Measurements from ENCODE around the gene ZNF202.

Gene ZNF202

DNA sequence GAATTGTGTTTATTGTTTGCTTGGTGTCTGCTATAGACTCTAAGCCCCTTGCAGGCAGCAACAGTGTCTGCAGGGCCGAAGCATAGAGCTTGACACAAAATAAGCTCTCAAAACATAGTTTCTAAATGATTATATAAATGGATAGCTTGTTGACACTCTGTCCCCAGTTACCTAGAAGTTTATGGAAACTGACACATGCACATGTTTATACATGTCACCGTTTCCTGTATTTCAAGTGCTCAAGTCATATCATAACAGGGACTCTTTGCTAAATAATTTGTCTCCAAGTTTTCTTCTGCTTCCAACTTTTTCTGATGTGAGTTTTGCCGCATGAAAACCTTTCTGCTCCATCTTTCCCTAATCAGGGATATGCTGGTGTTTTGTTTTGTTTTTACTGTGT, 16.5 kb upstream of the ZNF202 start:
- Histone ChIP-seq H3K4me3 (ENCODE audit: low read length) (no peak overlapping the region), H3K4me1 (ENCODE audit: low read length) (0 out of 2 replicates have a peak, but pooled peaks cover 5% of the 10 kb centered on the region), H3K9ac (ENCODE audit: low read length) (no peak overlapping the region), H3K27me3 (replicated peaks; ENCODE audit: insufficient read depth, low read length) (no peaks in the 10 kb centered on the region), H3K4me2 (ENCODE audit: low read depth, low read length) (no peak overlapping the region), H3F3A (ENCODE audit: insufficient read depth, low read length) (no peaks in the 10 kb centered on the region), H3K9me2 (replicated peaks; ENCODE audit: insufficient read depth, low read length) (no peaks in the 10 kb centered on the region), H3K27ac (ENCODE audit: low read length) (no peak overlapping the region), H3K79me2 (ENCODE audit: low read length) (no peaks in the 10 kb centered on the region), H3K36me3 (replicated peaks; ENCODE audit: insufficient read depth, low read length) (no peaks in the 10 kb centered on the region), H4K20me1 (ENCODE audit: insufficient read depth, low read length) (no peaks in the 10 kb centered on the region), H2AFZ (ENCODE audit: low read length) (no peak overlapping the region), H3K9me3 (replicated peaks; ENCODE audit: insufficient read depth, low read length) (no peaks in the 10 kb centered on the region)
- TF ChIP-seq, protein P1, sequence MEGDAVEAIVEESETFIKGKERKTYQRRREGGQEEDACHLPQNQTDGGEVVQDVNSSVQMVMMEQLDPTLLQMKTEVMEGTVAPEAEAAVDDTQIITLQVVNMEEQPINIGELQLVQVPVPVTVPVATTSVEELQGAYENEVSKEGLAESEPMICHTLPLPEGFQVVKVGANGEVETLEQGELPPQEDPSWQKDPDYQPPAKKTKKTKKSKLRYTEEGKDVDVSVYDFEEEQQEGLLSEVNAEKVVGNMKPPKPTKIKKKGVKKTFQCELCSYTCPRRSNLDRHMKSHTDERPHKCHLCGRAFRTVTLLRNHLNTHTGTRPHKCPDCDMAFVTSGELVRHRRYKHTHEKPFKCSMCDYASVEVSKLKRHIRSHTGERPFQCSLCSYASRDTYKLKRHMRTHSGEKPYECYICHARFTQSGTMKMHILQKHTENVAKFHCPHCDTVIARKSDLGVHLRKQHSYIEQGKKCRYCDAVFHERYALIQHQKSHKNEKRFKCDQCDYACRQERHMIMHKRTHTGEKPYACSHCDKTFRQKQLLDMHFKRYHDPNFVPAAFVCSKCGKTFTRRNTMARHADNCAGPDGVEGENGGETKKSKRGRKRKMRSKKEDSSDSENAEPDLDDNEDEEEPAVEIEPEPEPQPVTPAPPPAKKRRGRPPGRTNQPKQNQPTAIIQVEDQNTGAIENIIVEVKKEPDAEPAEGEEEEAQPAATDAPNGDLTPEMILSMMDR (IDR thresholded peaks at IDR 0.05; ENCODE audit: low read length): no peak
- TF ChIP-seq EZH2phosphoT487 (IDR thresholded peaks at IDR 0.05; ENCODE audit: low read length) (no peak), EZH2 (optimal IDR thresholded peaks at IDR 0.05; ENCODE audit: low read depth, low read length) (no peak)
- DNase-seq: no peak

DNA sequence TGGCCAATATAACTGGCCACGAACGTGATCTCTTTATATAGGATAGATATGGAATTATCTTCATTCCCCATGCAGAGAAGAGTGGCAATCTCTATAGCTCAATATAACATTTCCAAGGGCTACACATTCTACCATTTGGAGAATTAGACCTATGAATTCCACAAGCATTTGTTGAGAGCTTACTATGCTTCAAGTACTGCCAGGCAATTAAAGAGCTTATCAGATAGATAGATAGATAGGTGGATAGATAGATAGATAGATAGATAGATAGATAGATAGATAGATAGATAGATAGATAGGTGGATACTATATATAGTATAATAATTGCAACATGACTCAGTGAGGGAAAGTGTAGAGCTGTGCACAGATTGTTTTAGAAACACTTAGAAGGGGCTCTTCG, 14.4 kb upstream of the ZNF202 start:
- H2AFZ ChIP-seq (ENCODE audit: low read length): no peak overlapping the region
- H3K27me3 ChIP-seq (replicated peaks; ENCODE audit: insufficient read depth, low read length): no peaks in the 10 kb centered on the region
- no peak overlapping the region for H3K4me2 ChIP-seq (ENCODE audit: low read depth, low read length)
- H4K20me1 ChIP-seq (ENCODE audit: insufficient read depth, low read length): no peaks in the 10 kb centered on the region
- H3K79me2 ChIP-seq (ENCODE audit: low read length): no peaks in the 10 kb centered on the region
- no peak overlapping the region for H3K27ac ChIP-seq (ENCODE audit: low read length)
- H3K4me1 ChIP-seq (ENCODE audit: low read length): peaks cover 17% of the 10 kb centered on the region
- H3K9me3 ChIP-seq (replicated peaks; ENCODE audit: insufficient read depth, low read length): no peaks in the 10 kb centered on the region
- DNase-seq: no peak
- H3K9me2 ChIP-seq (replicated peaks; ENCODE audit: insufficient read depth, low read length): no peaks in the 10 kb centered on the region
- H3K4me3 ChIP-seq (ENCODE audit: low read length): no peak overlapping the region
- TF ChIP-seq, protein P1 (IDR thresholded peaks at IDR 0.05; ENCODE audit: low read length): no peak
- TF ChIP-seq EZH2 (optimal IDR thresholded peaks at IDR 0.05; ENCODE audit: low read depth, low read length) (no peak), EZH2phosphoT487 (IDR thresholded peaks at IDR 0.05; ENCODE audit: low read length) (no peak)
- H3K9ac ChIP-seq (ENCODE audit: low read length): no peak overlapping the region
- no peaks in the 10 kb centered on the region for H3K36me3 ChIP-seq (replicated peaks; ENCODE audit: insufficient read depth, low read length)
- H3F3A ChIP-seq (ENCODE audit: insufficient read depth, low read length): no peaks in the 10 kb centered on the region

DNA sequence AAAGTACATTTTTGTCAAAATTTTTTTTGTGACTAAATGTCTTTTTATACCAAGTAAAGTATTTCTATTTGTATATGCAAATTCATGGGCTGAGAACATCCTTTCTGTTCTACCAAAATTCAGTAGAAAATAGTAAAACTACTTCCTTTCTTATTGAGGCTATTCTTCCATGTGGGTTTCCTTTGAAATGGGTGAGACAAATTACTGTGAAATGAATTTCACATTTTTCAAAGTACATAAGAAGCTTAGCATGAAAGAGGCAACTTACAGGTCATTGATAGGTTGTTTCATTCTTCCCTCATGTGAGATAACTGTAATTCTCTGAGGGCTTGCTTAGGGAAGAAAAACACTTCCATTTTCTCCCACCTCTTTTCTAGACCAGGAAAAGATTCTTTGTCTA, 13.9 kb upstream of the ZNF202 start:
- Histone ChIP-seq H4K20me1 (ENCODE audit: insufficient read depth, low read length) (no peaks in the 10 kb centered on the region), H2AFZ (ENCODE audit: low read length) (no peak overlapping the region), H3F3A (ENCODE audit: insufficient read depth, low read length) (no peaks in the 10 kb centered on the region), H3K79me2 (ENCODE audit: low read length) (no peaks in the 10 kb centered on the region), H3K4me1 (ENCODE audit: low read length) (peaks cover 17% of the 10 kb centered on the region), H3K9ac (ENCODE audit: low read length) (no peak overlapping the region), H3K9me3 (replicated peaks; ENCODE audit: insufficient read depth, low read length) (no peaks in the 10 kb centered on the region), H3K36me3 (replicated peaks; ENCODE audit: insufficient read depth, low read length) (no peaks in the 10 kb centered on the region), H3K27ac (ENCODE audit: low read length) (no peak overlapping the region), H3K27me3 (replicated peaks; ENCODE audit: insufficient read depth, low read length) (no peaks in the 10 kb centered on the region), H3K4me2 (ENCODE audit: low read depth, low read length) (no peak overlapping the region), H3K9me2 (replicated peaks; ENCODE audit: insufficient read depth, low read length) (no peaks in the 10 kb centered on the region), H3K4me3 (ENCODE audit: low read length) (no peak overlapping the region)
- TF ChIP-seq, protein P1 (IDR thresholded peaks at IDR 0.05; ENCODE audit: low read length): no peak
- no peak for DNase-seq

Measured in MM.1S (cell line).